Astrocyte (in vitro differentiated cells and primary cell): ENCODE data around the gene RALY.

Source experiments
- EZH2 ChIP-seq: IDR thresholded peaks from 2 replicates; pipeline ENCODE4 v1.6.1; 2012; ENCODE audit warnings: mild to moderate bottlenecking, low read length, inconsistent platforms; ENCODE audit not compliant: insufficient read depth
- TF ChIP-seq, protein P1 (sequence below): IDR thresholded peaks from 2 replicates; pipeline ENCODE4 v1.5.1; 2011; ENCODE audit warnings: low read depth, mild to moderate bottlenecking, inconsistent platforms, low read length, moderate library complexity; ENCODE audit not compliant: insufficient read depth

GRCh38 chr20:33944914-33945313 lies 48.8 kb upstream of the RALY start:
- TF ChIP-seq, protein P1, sequence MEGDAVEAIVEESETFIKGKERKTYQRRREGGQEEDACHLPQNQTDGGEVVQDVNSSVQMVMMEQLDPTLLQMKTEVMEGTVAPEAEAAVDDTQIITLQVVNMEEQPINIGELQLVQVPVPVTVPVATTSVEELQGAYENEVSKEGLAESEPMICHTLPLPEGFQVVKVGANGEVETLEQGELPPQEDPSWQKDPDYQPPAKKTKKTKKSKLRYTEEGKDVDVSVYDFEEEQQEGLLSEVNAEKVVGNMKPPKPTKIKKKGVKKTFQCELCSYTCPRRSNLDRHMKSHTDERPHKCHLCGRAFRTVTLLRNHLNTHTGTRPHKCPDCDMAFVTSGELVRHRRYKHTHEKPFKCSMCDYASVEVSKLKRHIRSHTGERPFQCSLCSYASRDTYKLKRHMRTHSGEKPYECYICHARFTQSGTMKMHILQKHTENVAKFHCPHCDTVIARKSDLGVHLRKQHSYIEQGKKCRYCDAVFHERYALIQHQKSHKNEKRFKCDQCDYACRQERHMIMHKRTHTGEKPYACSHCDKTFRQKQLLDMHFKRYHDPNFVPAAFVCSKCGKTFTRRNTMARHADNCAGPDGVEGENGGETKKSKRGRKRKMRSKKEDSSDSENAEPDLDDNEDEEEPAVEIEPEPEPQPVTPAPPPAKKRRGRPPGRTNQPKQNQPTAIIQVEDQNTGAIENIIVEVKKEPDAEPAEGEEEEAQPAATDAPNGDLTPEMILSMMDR: no peak
- no peak for TF ChIP-seq EZH2
